Activated naive CD8-positive, alpha-beta T cell treated with anti-CD3 and anti-CD28 coated beads, Interleukin-2, amount 50 U/mL, for 16 hours (primary cell): ENCODE data around the gene RPL28.

Experiments
- DNase-seq: peaks from one replicate; pipeline ENCODE4 v3.0.0-alpha.2; 2020; ENCODE audit warnings: low read depth, low spot score

Gene RPL28

GRCh38 chr19:55353356-55353802, 32.4 kb upstream of the RPL28 start:
- DNase-seq: no peak

- peak; percentile 37 for DNase-seq
These were observed 31.7 kb upstream of the RPL28 start for GRCh38 chr19:55353803-55354697.

GRCh38 chr19:55354698-55355212, 31.0 kb upstream of the RPL28 start, which contains the start of gene COX6B2:
Gene COX6B2, minus strand, starts transcription at chr19:55354719. Its CDS starts 198 bp downstream, at chr19:55354521.
- no peak for DNase-seq

- DNase-seq: no peak
These were observed 30.4 kb upstream of the RPL28 start for GRCh38 chr19:55355213-55355821.

- DNase-seq: no peak
These were observed 27.2 kb upstream of the RPL28 start for GRCh38 chr19:55358493-55358892.

GRCh38 chr19:55358943-55359908, 26.5 kb upstream of the RPL28 start:
- no peak for DNase-seq

GRCh38 chr19:55360902-55361301, 24.8 kb upstream of the RPL28 start:
- no peak for DNase-seq

- no peak for DNase-seq
These were observed 23.4 kb upstream of the RPL28 start for GRCh38 chr19:55362174-55362989.

GRCh38 chr19:55362990-55363716, 22.6 kb upstream of the RPL28 start, which contains the start of gene GARIN5B:
Gene GARIN5B, minus strand, starts transcription at chr19:55363260. Its CDS starts 194 bp downstream, at chr19:55363066.
- no peak for DNase-seq

- DNase-seq: no peak
These were observed 20.5 kb upstream of the RPL28 start for GRCh38 chr19:55365245-55365644.

- no peak for DNase-seq
These were observed 19.8 kb upstream of the RPL28 start for GRCh38 chr19:55365964-55366363.

- DNase-seq: no peak
These were observed 18.9 kb upstream of the RPL28 start for GRCh38 chr19:55366790-55367189.

GRCh38 chr19:55368106-55368505, 17.6 kb upstream of the RPL28 start:
- no peak for DNase-seq

GRCh38 chr19:55368701-55369563, 16.8 kb upstream of the RPL28 start:
- no peak for DNase-seq

GRCh38 chr19:55369653-55370304, 16.0 kb upstream of the RPL28 start:
- DNase-seq: no peak

- DNase-seq: no peak
These were observed 15.3 kb upstream of the RPL28 start, which contains the start of gene IL11 for GRCh38 chr19:55370305-55370988. Gene IL11, minus strand, starts transcription at chr19:55370463. Its CDS starts 153 bp downstream, at chr19:55370310.

- no peak for DNase-seq
These were observed 13.2 kb upstream of the RPL28 start for GRCh38 chr19:55372316-55373081.
